Measurements from ENCODE around the gene NEK6. TPM values are rescaled to one million over a fixed set of nuclear protein-coding genes. Genes with fewer than 3 reads are reported as not detected.
A peak's percentile ranks its signal among the peaks of the same experiment; 100 is the strongest.

The NEK6 gene
- total RNA-seq, 1 donor from 2014 or later: 24.4 TPM

DNA sequence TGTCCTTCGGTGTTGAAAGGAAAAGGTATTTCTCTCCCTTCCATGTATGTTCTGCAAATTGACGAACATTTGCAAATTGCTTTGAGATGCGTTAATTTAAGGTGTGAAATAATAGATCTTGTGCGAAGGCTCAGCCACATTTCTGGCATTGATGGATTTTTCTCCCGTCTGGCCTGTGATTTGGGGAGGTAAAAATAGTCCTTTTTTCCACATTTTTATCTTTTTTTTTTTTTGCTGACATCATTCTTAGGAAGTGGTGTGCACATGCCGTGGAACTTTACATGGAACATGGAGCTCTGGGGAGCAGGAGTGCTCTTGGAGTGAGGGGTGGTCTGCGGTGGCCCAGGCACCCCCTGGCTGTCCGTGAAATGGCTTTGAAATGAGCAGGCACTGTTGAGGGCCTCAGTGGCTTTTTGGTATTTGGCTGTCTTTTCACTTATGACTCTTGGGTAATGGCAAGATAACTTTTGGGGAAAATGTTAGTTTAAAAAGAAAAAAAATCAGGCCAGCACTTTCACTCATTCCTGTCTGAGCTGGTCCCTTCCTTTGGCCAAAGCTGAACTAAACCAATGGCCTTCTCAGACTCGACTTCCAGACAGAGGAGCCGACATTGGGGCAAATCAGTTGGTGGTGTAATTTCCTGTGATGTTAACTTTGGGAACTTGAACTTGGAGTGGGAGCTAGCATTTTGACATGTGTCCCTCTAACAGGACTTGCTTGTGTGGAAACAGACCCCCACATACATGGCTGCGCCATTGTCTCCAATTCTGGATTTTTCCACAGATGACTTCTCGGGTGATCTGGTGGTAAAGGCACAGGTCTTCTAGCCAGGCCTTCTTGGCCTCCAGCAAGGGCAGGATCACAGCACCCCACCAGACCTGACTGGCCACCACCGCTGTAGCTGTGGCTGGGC is 4.2 kb downstream of the NEK6 start:
- DNase-seq (ENCODE audit: low spot score, unreplicated experiment): no peak
- peaks cover under 1% of the 10 kb centered on the region for H3K27me3 Mint-ChIP-seq
- no peak overlapping the region for H3K4me3 Mint-ChIP-seq (ENCODE audit: low read depth)
- H3K36me3 Mint-ChIP-seq (ENCODE audit: insufficient read depth): no peaks in the 10 kb centered on the region
- H3K27ac Mint-ChIP-seq: peak overlapping the region; percentile 24
- peaks cover 30% of the 10 kb centered on the region for H3K4me1 Mint-ChIP-seq (ENCODE audit: low read depth)
- H3K9me3 Mint-ChIP-seq (ENCODE audit: low read depth): no peaks in the 10 kb centered on the region
- TF ChIP-seq, protein P1, sequence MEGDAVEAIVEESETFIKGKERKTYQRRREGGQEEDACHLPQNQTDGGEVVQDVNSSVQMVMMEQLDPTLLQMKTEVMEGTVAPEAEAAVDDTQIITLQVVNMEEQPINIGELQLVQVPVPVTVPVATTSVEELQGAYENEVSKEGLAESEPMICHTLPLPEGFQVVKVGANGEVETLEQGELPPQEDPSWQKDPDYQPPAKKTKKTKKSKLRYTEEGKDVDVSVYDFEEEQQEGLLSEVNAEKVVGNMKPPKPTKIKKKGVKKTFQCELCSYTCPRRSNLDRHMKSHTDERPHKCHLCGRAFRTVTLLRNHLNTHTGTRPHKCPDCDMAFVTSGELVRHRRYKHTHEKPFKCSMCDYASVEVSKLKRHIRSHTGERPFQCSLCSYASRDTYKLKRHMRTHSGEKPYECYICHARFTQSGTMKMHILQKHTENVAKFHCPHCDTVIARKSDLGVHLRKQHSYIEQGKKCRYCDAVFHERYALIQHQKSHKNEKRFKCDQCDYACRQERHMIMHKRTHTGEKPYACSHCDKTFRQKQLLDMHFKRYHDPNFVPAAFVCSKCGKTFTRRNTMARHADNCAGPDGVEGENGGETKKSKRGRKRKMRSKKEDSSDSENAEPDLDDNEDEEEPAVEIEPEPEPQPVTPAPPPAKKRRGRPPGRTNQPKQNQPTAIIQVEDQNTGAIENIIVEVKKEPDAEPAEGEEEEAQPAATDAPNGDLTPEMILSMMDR (IDR thresholded peaks at IDR 0.05; ENCODE audit: unreplicated experiment): no peak

DNA sequence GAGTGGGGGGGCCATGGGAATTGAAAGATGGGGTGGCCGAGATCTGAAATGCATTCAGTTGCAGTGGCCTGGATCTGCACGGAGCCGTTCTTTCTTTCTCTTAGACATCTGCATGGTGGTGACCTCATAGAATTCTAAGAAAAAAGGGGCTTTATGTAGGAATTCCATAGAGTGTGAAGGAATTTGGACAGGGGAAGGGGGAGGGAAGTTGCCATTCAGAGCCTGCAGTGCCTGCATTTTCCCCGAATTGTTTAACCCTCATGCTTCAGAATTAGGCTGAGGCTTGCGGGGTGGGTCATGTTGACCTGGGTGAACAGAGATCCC is 4.9 kb downstream of the NEK6 start:
- TF ChIP-seq, protein P1 (IDR thresholded peaks at IDR 0.05; ENCODE audit: unreplicated experiment): no peak
- no peak for DNase-seq (ENCODE audit: low spot score, unreplicated experiment)
- no peak overlapping the region for H3K4me3 Mint-ChIP-seq (ENCODE audit: low read depth)
- no peaks in the 10 kb centered on the region for H3K9me3 Mint-ChIP-seq (ENCODE audit: low read depth)
- H3K27ac Mint-ChIP-seq: peak overlapping the region; percentile 24
- no peaks in the 10 kb centered on the region for H3K27me3 Mint-ChIP-seq
- H3K4me1 Mint-ChIP-seq (ENCODE audit: low read depth): peaks cover 33% of the 10 kb centered on the region
- H3K36me3 Mint-ChIP-seq (ENCODE audit: insufficient read depth): no peaks in the 10 kb centered on the region

DNA sequence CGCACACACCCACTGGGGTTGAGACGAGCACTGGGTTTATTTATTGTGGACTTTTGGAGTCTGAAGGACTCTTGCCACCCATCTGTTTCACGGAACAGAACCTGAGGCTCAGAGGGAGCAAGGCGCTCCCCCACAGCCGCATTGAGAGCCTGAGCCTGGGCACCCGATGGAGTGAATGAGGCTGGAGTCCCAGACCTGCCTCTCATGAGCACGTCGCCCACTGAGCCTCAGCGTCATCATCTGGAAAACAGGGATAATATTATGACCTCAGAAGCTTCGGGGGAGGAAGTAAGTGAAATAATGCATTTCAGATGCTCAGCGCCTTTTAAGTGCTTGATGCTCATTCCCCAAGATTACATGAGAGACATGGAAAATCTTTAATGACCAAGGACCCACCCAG is 5.5 kb downstream of the NEK6 start:
- TF ChIP-seq, protein P1 (IDR thresholded peaks at IDR 0.05; ENCODE audit: unreplicated experiment): no peak
- DNase-seq (ENCODE audit: low spot score, unreplicated experiment): no peak
- no peaks in the 10 kb centered on the region for H3K27me3 Mint-ChIP-seq
- peaks cover 32% of the 10 kb centered on the region for H3K4me1 Mint-ChIP-seq (ENCODE audit: low read depth)
- H3K36me3 Mint-ChIP-seq (ENCODE audit: insufficient read depth): no peaks in the 10 kb centered on the region
- no peak overlapping the region for H3K4me3 Mint-ChIP-seq (ENCODE audit: low read depth)
- no peaks in the 10 kb centered on the region for H3K9me3 Mint-ChIP-seq (ENCODE audit: low read depth)
- no peak overlapping the region for H3K27ac Mint-ChIP-seq

DNA sequence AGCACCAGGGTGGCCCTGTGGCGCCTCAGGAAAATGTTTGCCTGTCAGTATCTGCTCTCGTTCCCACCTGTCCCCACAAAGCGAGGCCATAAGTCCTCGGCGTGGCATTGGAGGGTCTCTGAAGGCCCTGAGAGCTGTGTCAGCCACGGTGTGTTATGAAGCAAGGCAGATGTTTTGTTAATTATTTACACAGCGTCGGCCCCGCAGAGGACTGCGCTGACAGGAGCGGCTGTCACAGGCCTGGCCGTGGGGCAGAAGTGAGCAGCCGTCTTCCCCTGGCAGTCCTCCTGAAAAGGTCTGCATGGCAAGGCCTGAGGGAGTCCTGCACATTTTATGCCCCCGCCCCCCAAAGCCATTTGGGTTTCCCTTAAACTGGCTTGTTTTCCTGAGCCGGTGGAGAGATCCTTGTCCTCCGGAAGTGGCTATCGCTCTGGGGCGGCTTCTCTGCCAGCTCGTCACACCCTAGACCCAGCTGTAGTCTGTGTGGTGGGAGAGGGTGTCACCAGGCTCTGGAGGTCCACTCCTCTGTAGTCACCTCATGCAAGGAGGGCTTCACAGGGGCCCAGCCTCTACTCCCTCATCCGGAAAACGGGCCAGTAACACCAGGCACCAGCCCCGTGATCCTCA is 6.2 kb downstream of the NEK6 start:
- peaks cover 27% of the 10 kb centered on the region for H3K4me1 Mint-ChIP-seq (ENCODE audit: low read depth)
- no peak overlapping the region for H3K4me3 Mint-ChIP-seq (ENCODE audit: low read depth)
- no peaks in the 10 kb centered on the region for H3K27me3 Mint-ChIP-seq
- DNase-seq (ENCODE audit: low spot score, unreplicated experiment): no peak
- H3K36me3 Mint-ChIP-seq (ENCODE audit: insufficient read depth): no peaks in the 10 kb centered on the region
- H3K27ac Mint-ChIP-seq: no peak overlapping the region
- no peaks in the 10 kb centered on the region for H3K9me3 Mint-ChIP-seq (ENCODE audit: low read depth)
- TF ChIP-seq, protein P1 (IDR thresholded peaks at IDR 0.05; ENCODE audit: unreplicated experiment): no peak

DNA sequence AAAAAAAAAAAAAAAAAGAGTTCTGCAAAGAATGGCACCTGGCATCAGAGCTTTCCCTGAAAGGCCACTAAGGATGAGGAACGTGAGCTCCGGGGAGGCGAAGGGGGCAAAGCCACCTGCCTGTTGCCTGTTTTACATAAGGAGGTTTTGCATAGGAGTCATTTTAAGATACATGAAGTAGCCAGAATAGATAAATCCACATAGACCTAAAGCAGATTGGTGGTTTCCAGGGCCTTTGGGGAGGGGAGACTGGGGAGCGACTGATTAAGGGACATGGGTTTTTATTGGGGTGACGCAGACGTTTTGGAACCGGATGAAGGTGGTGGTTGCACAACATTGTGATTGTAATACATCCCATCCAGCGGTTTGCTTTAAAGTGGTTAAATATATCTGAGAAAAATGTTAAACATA is 7.1 kb downstream of the NEK6 start:
- TF ChIP-seq, protein P1 (IDR thresholded peaks at IDR 0.05; ENCODE audit: unreplicated experiment): no peak
- H3K27ac Mint-ChIP-seq: no peak overlapping the region
- H3K9me3 Mint-ChIP-seq (ENCODE audit: low read depth): no peaks in the 10 kb centered on the region
- no peak overlapping the region for H3K4me3 Mint-ChIP-seq (ENCODE audit: low read depth)
- H3K4me1 Mint-ChIP-seq (ENCODE audit: low read depth): peaks cover 20% of the 10 kb centered on the region
- H3K36me3 Mint-ChIP-seq (ENCODE audit: insufficient read depth): no peaks in the 10 kb centered on the region
- H3K27me3 Mint-ChIP-seq: no peaks in the 10 kb centered on the region
- DNase-seq (ENCODE audit: low spot score, unreplicated experiment): no peak

Data from progenitor cell of endocrine pancreas (in vitro differentiated cells).